Endothelial cell of umbilical vein (primary cell): ENCODE measurements around the gene STX1A. TPM values are rescaled to one million over a fixed set of nuclear protein-coding genes. Genes with fewer than 3 reads are reported as not detected.

Experiments used
- BruUV-seq: library from RNA; stranded (reverse); fragments of 400-500 nt; replicated peaks from 2 replicates; lab custom pipeline; 2021; lab: Mats Ljungman, UMichigan
- CTCF ChIA-PET: fragments of 300-600, 350-600 bp; sonication (Branson Sonifier 250); formaldehyde crosslinking; loops from one replicate; lab custom pipeline; 2021; ENCODE audit warnings: antibody characterized with exemption, inconsistent platforms; lab: Charles Lee
- POLR2A ChIA-PET: fragments of 300-600, 350-600 bp; sonication (Branson Sonifier 250); formaldehyde crosslinking; loops from one replicate; lab custom pipeline; 2021; ENCODE audit warnings: antibody characterized with exemption, inconsistent platforms; lab: Charles Lee
- DNase-seq: peaks from one replicate; pipeline ENCODE4 v3.0.0-alpha.2; 2011; ENCODE audit warnings: low read depth, low spot score
- FAIRE-seq: peaks from 2 replicates; lab custom pipeline; 2011; peaks lifted over from hg19 to GRCh38; lab: Jason Lieb, UNC
- H2AFZ ChIP-seq: 2 replicates; pipeline ENCODE4 v1.6.0; 2012; ENCODE audit warnings: low read depth, low read length, control low read depth, inconsistent platforms
- H3K27ac ChIP-seq: 2 replicates; pipeline ENCODE4 v1.5.1; 2011; ENCODE audit warnings: low read depth, mild to moderate bottlenecking, control low read depth, low read length, moderate library complexity; ENCODE audit not compliant: insufficient read depth
- H3K27me3 ChIP-seq, 2 experiments: 2 replicates each; pipeline versions ENCODE4 v1.6.0 to v1.6.1; 2011; ENCODE audit warnings: low read length in 2 of 2, mixed read lengths in 1 of 2; ENCODE audit not compliant: control insufficient read depth in 2 of 2, insufficient read depth in 2 of 2
- H3K36me3 ChIP-seq, 2 experiments: 2 replicates in 1 of 2; 3 replicates in 1 of 2; pipeline ENCODE4 v1.5.1; 2011; ENCODE audit warnings: low read length in 2 of 2, mild to moderate bottlenecking in 1 of 2, moderate library complexity in 1 of 2; ENCODE audit not compliant: control insufficient read depth in 2 of 2, insufficient read depth in 2 of 2; ENCODE audit errors: extremely low read depth in 1 of 2
- H3K4me1 ChIP-seq: 3 replicates; pipeline ENCODE4 v1.5.1; 2011; ENCODE audit warnings: mild to moderate bottlenecking, low read length; ENCODE audit not compliant: control insufficient read depth, insufficient read depth; ENCODE audit errors: extremely low read depth
- H3K4me2 ChIP-seq: 2 replicates; pipeline ENCODE4 v1.6.1; 2011; ENCODE audit warnings: low read length, control low read depth, mixed read lengths; ENCODE audit not compliant: insufficient read depth
- H3K4me3 ChIP-seq, 3 experiments: fragments of 200-600 bp in 1 of 3; sonication (generic), shearing (Covaris generic) in 1 of 3; replicated peaks in 1 of 3; 2 replicates each; pipeline ENCODE4 v1.5.1; 2011 to 2016; ENCODE audit warnings: control low read depth in 3 of 3, low read length in 3 of 3, mild to moderate bottlenecking in 2 of 3, inconsistent platforms in 1 of 3, low read depth in 1 of 3, moderate library complexity in 1 of 3; ENCODE audit not compliant: insufficient read depth in 1 of 3
- H3K79me2 ChIP-seq: 2 replicates; pipeline ENCODE4 v1.6.0; 2012; ENCODE audit warnings: low read length, inconsistent platforms; ENCODE audit not compliant: control insufficient read depth, insufficient read depth
- H3K9ac ChIP-seq: replicated peaks from 2 replicates; pipeline ENCODE3; 2011; ENCODE audit warnings: low read length, control low read depth; ENCODE audit not compliant: insufficient read depth; ENCODE audit errors: extremely low read depth
- H3K9me1 ChIP-seq: replicated peaks from 3 replicates; pipeline ENCODE4 v1.6.0; 2011; ENCODE audit warnings: mild to moderate bottlenecking, low read length; ENCODE audit not compliant: control insufficient read depth, insufficient read depth; ENCODE audit errors: extremely low read depth
- H3K9me3 ChIP-seq: replicated peaks from 2 replicates; pipeline ENCODE4 v1.5.1; 2012; ENCODE audit warnings: low read length, inconsistent platforms; ENCODE audit not compliant: control insufficient read depth, insufficient read depth
- H4K20me1 ChIP-seq: replicated peaks from 2 replicates; pipeline ENCODE3; 2011; ENCODE audit warnings: mild to moderate bottlenecking, low read length; ENCODE audit not compliant: control insufficient read depth, insufficient read depth; ENCODE audit errors: extremely low read depth
- EZH2 ChIP-seq: IDR thresholded peaks from 2 replicates; pipeline ENCODE4 v1.6.1; 2012; ENCODE audit warnings: borderline replicate concordance, low read depth, mild to moderate bottlenecking, moderate library complexity, low read length, inconsistent platforms; ENCODE audit not compliant: severe bottlenecking
- FOS ChIP-seq: IDR thresholded peaks from 2 replicates; pipeline ENCODE4 v1.6.1; 2011; ENCODE audit warnings: mild to moderate bottlenecking, low read length, moderate library complexity, borderline replicate concordance; ENCODE audit not compliant: insufficient read depth
- GATA2 ChIP-seq: IDR thresholded peaks from 2 replicates; pipeline ENCODE4 v1.7.0; 2011; ENCODE audit warnings: low read depth, mild to moderate bottlenecking, moderate library complexity, mixed read lengths, low read length; ENCODE audit not compliant: insufficient read length, insufficient read depth
- JUN ChIP-seq: IDR thresholded peaks from 2 replicates; pipeline ENCODE4 v1.6.1; 2011; ENCODE audit warnings: borderline replicate concordance, low read depth; ENCODE audit not compliant: insufficient read length, insufficient read depth
- MYC ChIP-seq: IDR thresholded peaks from one replicate; pipeline ENCODE4 v1.6.1; 2011; ENCODE audit warnings: mild to moderate bottlenecking, low read depth, low read length
- POLR2A ChIP-seq: IDR thresholded peaks from 2 replicates; pipeline ENCODE4 v1.6.1; 2012; ENCODE audit warnings: low read depth, mild to moderate bottlenecking, control low read depth, low read length
- POLR2AphosphoS5 ChIP-seq: IDR thresholded peaks from 2 replicates; pipeline ENCODE4 v1.6.1; 2012; ENCODE audit warnings: low read depth, mild to moderate bottlenecking, control low read depth, low read length, moderate library complexity; ENCODE audit not compliant: insufficient read depth
- dilution Hi-C: fragments of 300-500 bp; cut with MboI; formaldehyde crosslinking; loops from one replicate; pipeline ENCODE4 v1.15.0; 2019; ENCODE audit warnings: low sequenced_read_pairs; ENCODE audit not compliant: extremely low pct_ligation_motif_present
- intact Hi-C: fragments of 100-400 bp; cut with micrococcal nuclease; formaldehyde crosslinking; loops from one replicate; pipeline ENCODE4 v1.10.0; 2022
- polyA plus RNA-seq, 4 experiments: library from polyadenylated mRNA; depleted of rRNA in 3 of 4; stranded (reverse) in 3 of 4; unstranded in 1 of 4; fragments of >200 nt; gene quantifications; 2 replicates each; pipeline versions ENCODE4 v1.2.1 to v1.2.3, GENCODE V29; 2011 to 2012; ENCODE audit warnings: missing spikeins in 1 of 4
- total RNA-seq: library from RNA; stranded (reverse); gene quantifications from 2 replicates; pipeline ENCODE4 v1.2.3, GENCODE V29; 2021
- TF ChIP-seq, protein P1 (sequence below), 2 donors: IDR thresholded peaks; 1 replicate in 1 of 2; 2 replicates in 1 of 2; pipeline ENCODE4 v1.5.1; 2011; ENCODE audit warnings: low read length in 2 of 2, mild to moderate bottlenecking in 2 of 2, moderate library complexity in 2 of 2, control low read depth in 1 of 2, inconsistent platforms in 1 of 2, low read depth in 1 of 2; ENCODE audit not compliant: insufficient read depth in 1 of 2; ENCODE audit errors: extremely low read depth in 1 of 2
- TF ChIP-seq, protein P2 (sequence below): IDR thresholded peaks from 2 replicates; pipeline ENCODE4 v1.6.1; 2011; ENCODE audit not compliant: insufficient read depth, insufficient read length

The STX1A gene
- total and polyA plus RNA-seq, 2 donors (not counting 3 experiments of a cell fraction or from before 2014, with no cell fraction given), result 13.1 to 20.8 TPM

GRCh38 chr7:73768641-73769480, 49.4 kb upstream of the STX1A start:
- CTCF ChIA-PET, result no interaction called here
- DNase-seq (no peak), FAIRE-seq (no peak)
- Histone ChIP-seq H3K4me3 (no peak overlapping the region), H2AFZ (no peak overlapping the region), H3K79me2 (no peaks in the 10 kb centered on the region), H3K27me3 (peaks cover 5% of the 10 kb centered on the region in 2 experiments), H3K4me2 (no peak overlapping the region), H3K9me3 (no peaks in the 10 kb centered on the region), H4K20me1 (no peaks in the 10 kb centered on the region), H3K36me3 (no peaks in the 10 kb centered on the region), H3K9ac (no peak overlapping the region), H3K27ac (no peak overlapping the region), H3K9me1 (no peaks in the 10 kb centered on the region), H3K4me1 (peaks cover 7% of the 10 kb centered on the region)
- POLR2A ChIA-PET, result interaction anchor here (0.7 kb wide), 1 partner anchor 73 kb away, joined by 3 read pairs; the partner anchor contains the start of gene METTL27
- BruUV-seq, result no TSS peak
- dilution Hi-C loops (no loop called here), intact Hi-C loops (no loop called here)
- no peak for TF ChIP-seq POLR2AphosphoS5
- no peak for TF ChIP-seq EZH2
- TF ChIP-seq MYC, result no peak
- TF ChIP-seq FOS, result no peak
- TF ChIP-seq JUN, result no peak
- TF ChIP-seq GATA2, result no peak
- TF ChIP-seq, protein P1, sequence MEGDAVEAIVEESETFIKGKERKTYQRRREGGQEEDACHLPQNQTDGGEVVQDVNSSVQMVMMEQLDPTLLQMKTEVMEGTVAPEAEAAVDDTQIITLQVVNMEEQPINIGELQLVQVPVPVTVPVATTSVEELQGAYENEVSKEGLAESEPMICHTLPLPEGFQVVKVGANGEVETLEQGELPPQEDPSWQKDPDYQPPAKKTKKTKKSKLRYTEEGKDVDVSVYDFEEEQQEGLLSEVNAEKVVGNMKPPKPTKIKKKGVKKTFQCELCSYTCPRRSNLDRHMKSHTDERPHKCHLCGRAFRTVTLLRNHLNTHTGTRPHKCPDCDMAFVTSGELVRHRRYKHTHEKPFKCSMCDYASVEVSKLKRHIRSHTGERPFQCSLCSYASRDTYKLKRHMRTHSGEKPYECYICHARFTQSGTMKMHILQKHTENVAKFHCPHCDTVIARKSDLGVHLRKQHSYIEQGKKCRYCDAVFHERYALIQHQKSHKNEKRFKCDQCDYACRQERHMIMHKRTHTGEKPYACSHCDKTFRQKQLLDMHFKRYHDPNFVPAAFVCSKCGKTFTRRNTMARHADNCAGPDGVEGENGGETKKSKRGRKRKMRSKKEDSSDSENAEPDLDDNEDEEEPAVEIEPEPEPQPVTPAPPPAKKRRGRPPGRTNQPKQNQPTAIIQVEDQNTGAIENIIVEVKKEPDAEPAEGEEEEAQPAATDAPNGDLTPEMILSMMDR (IDR thresholded peaks at IDR 0.05; ENCODE audit: extremely low read depth in 1 of 2, insufficient read depth in 1 of 2, low read depth in 1 of 2, low read length in 2 of 2), result no peak
- TF ChIP-seq, protein P2, sequence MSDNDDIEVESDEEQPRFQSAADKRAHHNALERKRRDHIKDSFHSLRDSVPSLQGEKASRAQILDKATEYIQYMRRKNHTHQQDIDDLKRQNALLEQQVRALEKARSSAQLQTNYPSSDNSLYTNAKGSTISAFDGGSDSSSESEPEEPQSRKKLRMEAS, result no peak
- no peak for TF ChIP-seq POLR2A
